GM12891 (cell line): ENCODE measurements around the gene PCDHGC5.
A peak's percentile ranks its signal among the peaks of the same experiment; 100 is the strongest.

ENCODE experiments used
- DNase-seq: peaks from one replicate; pipeline ENCODE4 v3.0.0; 2011; ENCODE audit warnings: low spot score; ENCODE audit not compliant: insufficient read length
- FAIRE-seq: peaks from 2 replicates; lab custom pipeline; 2011; peaks lifted over from hg19 to GRCh38; lab: Jason Lieb, UNC
- PAX5 ChIP-seq: IDR thresholded peaks from 2 replicates; pipeline ENCODE4 v1.6.1; 2011; ENCODE audit warnings: low read length, moderate library complexity, mild to moderate bottlenecking; ENCODE audit not compliant: insufficient read depth, severe bottlenecking
- POLR2A ChIP-seq: IDR thresholded peaks from 2 replicates; pipeline ENCODE4 v1.6.1; 2011; ENCODE audit warnings: low read depth, low read length, control low read depth
- POLR2AphosphoS5 ChIP-seq: IDR thresholded peaks from 2 replicates; pipeline ENCODE4 v1.6.1; 2011; ENCODE audit warnings: low read depth, low read length, control low read depth
- POU2F2 ChIP-seq: IDR thresholded peaks from 2 replicates; pipeline ENCODE4 v1.6.1; 2011; ENCODE audit warnings: low read depth, mild to moderate bottlenecking, control low read depth, low read length, moderate library complexity
- SPI1 ChIP-seq: IDR thresholded peaks from 2 replicates; pipeline ENCODE4 v1.6.1; 2011; ENCODE audit warnings: low read depth, low read length, control low read depth
- TAF1 ChIP-seq: IDR thresholded peaks from 2 replicates; pipeline ENCODE4 v1.6.1; 2011; ENCODE audit warnings: low read depth, low read length, control low read depth

The PCDHGC5 gene

DNA sequence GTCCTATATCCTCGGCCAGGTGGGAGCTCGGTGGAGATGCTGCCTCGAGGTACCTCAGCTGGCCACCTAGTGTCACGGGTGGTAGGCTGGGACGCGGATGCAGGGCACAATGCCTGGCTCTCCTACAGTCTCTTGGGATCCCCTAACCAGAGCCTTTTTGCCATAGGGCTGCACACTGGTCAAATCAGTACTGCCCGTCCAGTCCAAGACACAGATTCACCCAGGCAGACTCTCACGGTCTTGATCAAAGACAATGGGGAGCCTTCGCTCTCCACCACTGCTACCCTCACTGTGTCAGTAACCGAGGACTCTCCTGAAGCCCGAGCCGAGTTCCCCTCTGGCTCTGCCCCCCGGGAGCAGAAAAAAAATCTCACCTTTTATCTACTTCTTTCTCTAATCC, 11.1 kb upstream of the PCDHGC5 start:
- TF ChIP-seq POLR2AphosphoS5 (no peak), TAF1 (no peak), SPI1 (no peak), POU2F2 (no peak)
- no peak for DNase-seq
- FAIRE-seq = peak; percentile 20

DNA sequence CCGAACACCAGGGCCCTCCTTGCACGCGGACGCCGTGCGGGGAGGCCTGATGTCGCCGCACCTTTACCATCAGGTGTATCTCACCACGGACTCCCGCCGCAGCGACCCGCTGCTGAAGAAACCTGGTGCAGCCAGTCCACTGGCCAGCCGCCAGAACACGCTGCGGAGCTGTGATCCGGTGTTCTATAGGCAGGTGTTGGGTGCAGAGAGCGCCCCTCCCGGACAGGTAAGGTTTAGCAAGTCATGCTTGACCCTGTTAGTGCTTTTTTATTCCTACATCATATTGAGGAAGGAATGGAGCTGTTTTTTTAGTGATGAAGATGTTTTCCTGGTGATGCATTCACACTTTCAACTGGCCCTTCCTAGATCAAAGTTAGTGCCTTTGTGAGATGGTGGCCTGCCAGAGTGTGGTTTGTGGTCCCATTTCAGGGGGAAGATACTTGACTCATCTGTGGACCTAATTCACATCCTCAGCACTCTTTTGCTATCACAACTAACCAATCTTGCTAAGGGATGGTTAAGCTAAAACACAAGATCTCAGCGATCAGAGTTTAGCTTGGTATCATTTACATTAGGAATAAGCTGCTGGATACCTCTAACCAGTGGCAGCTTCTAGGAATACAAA, 10.4 kb upstream of the PCDHGC5 start:
- TF ChIP-seq POLR2A (no peak), SPI1 (no peak), PAX5 (no peak), TAF1 (no peak), POU2F2 (no peak), POLR2AphosphoS5 (no peak)

DNA sequence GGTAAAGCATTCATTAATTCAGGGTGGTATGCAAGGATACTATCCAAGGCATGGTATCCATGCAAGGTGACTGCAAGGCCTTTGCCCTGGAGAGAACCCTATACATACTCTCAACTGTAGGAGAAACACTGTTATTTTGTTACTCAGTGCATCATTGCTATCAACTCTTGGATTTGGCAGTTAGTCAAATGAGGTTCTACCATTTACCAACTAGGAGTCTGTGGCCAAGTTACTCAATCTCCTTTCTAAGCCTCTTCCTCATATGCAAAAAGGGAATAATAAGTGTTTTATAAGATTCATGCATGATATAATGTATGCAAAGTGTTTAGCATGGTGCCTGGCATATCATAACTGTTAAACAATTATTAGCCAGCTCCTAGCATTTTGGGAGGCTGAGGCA, 9.1 kb upstream of the PCDHGC5 start:
- FAIRE-seq (no peak), DNase-seq (no peak)
- TF ChIP-seq SPI1 (no peak), POU2F2 (no peak), TAF1 (no peak), POLR2AphosphoS5 (no peak), POLR2A (no peak), PAX5 (no peak)

More for the DNA sequence above, 10.4 kb upstream of the PCDHGC5 start:
- DNase-seq = no peak
- peak; percentile 23 for FAIRE-seq

DNA sequence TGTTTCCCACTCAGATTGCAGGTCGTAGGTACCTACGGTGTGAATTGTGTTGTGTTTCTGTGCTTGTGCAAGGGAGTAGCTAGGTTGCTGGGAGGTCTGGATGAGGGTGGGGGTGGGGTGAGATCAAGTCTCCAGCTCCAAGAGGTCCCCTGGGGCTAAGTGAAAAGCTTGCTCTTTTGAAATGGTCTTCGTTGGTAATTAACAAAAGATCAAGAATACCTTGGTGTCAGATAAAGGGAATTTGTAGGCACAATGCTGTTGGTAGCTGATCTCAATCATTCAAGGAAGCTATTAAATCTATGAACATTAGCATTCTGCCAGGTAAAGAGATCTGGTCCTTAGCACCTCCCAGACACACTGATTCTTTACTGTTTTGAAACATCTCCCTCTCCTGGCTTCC, 5.0 kb upstream of the PCDHGC5 start:
- DNase-seq (no peak), FAIRE-seq (no peak)
- TF ChIP-seq PAX5 (no peak), POLR2A (no peak), TAF1 (no peak), POU2F2 (no peak), POLR2AphosphoS5 (no peak), SPI1 (no peak)

DNA sequence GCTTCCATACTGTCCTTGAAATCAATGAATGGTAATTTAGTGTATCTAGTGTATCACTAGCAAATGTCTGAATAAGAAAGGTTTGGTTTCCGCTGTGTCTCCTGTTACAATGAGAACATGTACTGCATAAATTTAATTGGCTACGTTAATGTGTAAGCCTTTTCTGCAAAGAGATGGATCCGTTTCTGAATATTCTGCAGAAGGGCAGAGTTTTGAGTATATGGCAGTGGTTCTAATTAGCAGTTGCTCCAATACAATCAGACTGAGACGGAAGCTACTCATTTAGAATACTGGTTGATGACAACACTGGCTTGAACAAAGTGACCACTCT, 4.6 kb upstream of the PCDHGC5 start:
- FAIRE-seq (peak; percentile 31), DNase-seq (no peak)
- no peak for TF ChIP-seq POLR2AphosphoS5
- TF ChIP-seq SPI1 = no peak
- TF ChIP-seq POLR2A = no peak
- no peak for TF ChIP-seq PAX5
- no peak for TF ChIP-seq TAF1
- TF ChIP-seq POU2F2 = no peak

DNA sequence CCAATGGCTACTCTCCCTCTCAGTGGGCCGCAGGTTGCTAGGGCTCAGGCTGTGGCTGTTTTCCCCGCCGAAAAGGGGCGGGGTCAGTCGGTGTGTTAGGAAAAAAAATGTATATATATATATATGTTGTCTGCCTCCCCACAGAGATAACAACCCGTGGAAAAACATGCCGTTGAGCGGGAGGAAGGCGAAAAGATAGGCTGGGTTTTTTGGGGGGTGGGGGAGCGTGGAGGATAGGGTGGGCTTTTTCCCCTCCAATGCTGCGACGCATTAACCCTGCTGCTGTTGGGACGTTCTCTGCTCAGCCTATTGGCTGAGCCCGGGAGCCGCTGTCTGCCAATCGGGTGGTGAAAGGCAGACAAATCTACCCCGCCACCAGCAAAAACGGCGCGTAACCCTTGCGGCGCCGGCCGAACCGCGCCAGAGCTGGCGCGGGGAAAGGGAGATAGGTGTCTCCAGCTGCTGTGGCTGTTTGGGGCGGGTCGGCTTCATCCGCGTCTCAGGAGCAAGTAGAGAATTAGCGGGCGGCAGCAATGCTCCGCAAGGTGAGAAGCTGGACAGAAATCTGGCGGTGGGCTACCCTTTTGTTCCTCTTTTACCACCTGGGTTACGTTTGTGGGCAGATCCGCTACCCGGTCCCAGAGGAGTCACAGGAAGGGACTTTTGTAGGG, 4.1 kb upstream of the PCDHGC5 start, which contains the start of gene PCDHGC4:
Gene PCDHGC4 (plus strand): TSS at position 390 of the 671 bp plus-strand sequence. CDS start 144 bp downstream, at position 534.
- FAIRE-seq = peak; percentile 88
- no peak for DNase-seq
- TF ChIP-seq POLR2AphosphoS5 (no peak), SPI1 (no peak), TAF1 (no peak), PAX5 (no peak), POU2F2 (no peak), POLR2A (no peak)

DNA sequence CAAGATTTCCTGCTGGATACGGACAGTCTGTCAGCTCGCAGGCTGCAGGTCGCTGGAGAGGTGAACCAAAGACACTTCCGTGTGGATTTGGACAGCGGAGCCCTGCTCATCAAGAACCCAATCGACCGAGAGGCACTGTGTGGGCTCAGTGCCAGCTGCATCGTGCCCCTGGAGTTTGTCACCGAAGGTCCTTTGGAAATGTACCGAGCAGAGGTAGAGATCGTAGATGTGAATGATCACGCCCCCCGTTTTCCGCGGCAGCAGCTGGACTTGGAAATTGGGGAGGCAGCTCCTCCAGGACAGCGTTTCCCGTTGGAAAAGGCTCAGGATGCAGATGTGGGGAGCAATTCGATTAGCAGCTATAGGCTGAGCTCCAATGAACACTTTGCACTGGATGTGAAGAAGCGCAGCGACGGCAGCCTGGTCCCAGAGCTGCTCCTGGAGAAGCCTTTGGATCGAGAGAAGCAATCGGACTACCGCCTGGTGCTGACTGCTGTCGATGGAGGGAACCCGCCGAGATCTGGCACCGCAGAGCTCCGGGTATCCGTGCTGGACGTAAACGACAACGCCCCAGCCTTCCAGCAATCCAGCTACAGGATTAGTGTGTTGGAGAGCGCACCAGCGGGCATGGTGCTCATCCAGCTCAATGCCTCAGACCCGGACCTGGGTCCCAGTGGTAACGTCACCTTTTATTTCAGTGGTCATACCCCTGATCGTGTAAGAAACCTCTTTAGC, 3.4 kb upstream of the PCDHGC5 start:
- FAIRE-seq = peak; percentile 50
- TF ChIP-seq POU2F2 (no peak), POLR2A (no peak), TAF1 (no peak), PAX5 (no peak), POLR2AphosphoS5 (no peak), SPI1 (no peak)
- no peak for DNase-seq

DNA sequence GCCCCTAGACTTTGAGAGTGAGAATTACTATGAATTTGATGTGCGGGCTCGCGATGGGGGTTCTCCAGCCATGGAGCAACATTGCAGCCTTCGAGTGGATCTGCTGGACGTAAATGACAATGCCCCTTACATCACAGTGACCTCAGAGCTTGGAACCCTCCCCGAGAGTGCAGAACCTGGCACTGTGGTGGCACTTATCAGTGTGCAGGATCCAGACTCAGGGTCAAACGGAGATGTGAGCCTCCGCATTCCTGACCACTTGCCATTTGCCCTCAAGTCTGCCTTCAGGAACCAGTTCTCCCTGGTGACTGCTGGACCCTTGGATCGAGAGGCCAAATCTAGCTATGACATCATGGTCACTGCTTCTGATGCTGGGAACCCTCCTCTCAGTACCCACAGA, 2.8 kb upstream of the PCDHGC5 start:
- FAIRE-seq (no peak), DNase-seq (no peak)
- TF ChIP-seq SPI1 = no peak
- no peak for TF ChIP-seq POLR2AphosphoS5
- TF ChIP-seq POLR2A = no peak
- TF ChIP-seq TAF1 = no peak
- no peak for TF ChIP-seq POU2F2
- no peak for TF ChIP-seq PAX5

DNA sequence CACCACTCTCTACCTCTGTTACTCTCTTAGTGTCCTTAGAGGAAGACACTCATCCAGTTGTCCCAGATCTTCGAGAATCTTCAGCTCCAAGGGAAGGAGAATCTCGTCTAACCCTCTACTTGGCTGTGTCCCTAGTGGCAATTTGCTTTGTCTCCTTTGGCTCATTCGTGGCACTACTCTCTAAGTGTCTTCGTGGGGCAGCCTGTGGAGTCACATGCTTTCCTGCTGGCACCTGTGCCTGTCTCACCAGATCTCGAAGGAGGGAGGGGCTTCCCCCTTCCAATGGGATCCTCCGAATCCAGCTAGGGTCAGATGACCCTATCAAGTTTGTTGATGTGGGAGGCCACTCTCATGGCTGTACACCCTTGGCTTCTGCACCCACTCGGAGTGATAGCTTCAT, 1.8 kb upstream of the PCDHGC5 start:
- no peak for FAIRE-seq
- DNase-seq = no peak
- TF ChIP-seq SPI1 (no peak), POU2F2 (no peak), POLR2A (no peak), POLR2AphosphoS5 (no peak), TAF1 (no peak), PAX5 (no peak)
